SK-N-SH treated with all-trans-retinoic acid at 6 μM for 48 hours (cell line): ENCODE measurements around the gene EXOSC3.

Source experiments
- CSDC2 ChIP-seq: fragments of 250-450 bp; sonication (Bioruptor Pico); IDR thresholded peaks from 2 replicates; pipeline ENCODE4 v1.5.0; 2020; ENCODE audit warnings: mild to moderate bottlenecking, moderate library complexity
- ISL1 ChIP-seq: fragments of 250-450 bp; sonication (Bioruptor Pico); IDR thresholded peaks from 2 replicates; pipeline ENCODE4 v2.1.2; 2022; ENCODE audit warnings: mild to moderate bottlenecking, moderate library complexity
- RARB ChIP-seq: fragments of 250-450 bp; sonication (Bioruptor Pico); IDR thresholded peaks from 2 replicates; pipeline ENCODE4 v1.8.0; 2021; ENCODE audit warnings: mild to moderate bottlenecking, moderate library complexity
- ZFP3 ChIP-seq: fragments of 250-450 bp; sonication (Bioruptor Pico); IDR thresholded peaks from 2 replicates; pipeline ENCODE4 v1.5.0; 2020; ENCODE audit warnings: mild to moderate bottlenecking, moderate library complexity
- ZFP30 ChIP-seq: fragments of 450-650 bp; formaldehyde crosslinking; IDR thresholded peaks from 2 replicates; pipeline ENCODE4 v1.5.0; 2022; ENCODE audit warnings: mild to moderate bottlenecking, moderate library complexity
- TF ChIP-seq, protein P1 (sequence below): fragments of 250-450 bp; sonication (Bioruptor Pico); IDR thresholded peaks from 2 replicates; pipeline ENCODE4 v1.8.0; 2020; ENCODE audit warnings: mild to moderate bottlenecking, moderate library complexity, borderline replicate concordance
- TF ChIP-seq, protein P2 (sequence below): fragments of 250-450 bp; sonication (Bioruptor Pico); IDR thresholded peaks from 2 replicates; pipeline ENCODE4 v1.5.1; 2021; ENCODE audit warnings: mild to moderate bottlenecking, moderate library complexity

GRCh38 chr9:37747271-37747753, 37.6 kb downstream of the EXOSC3 start:
- TF ChIP-seq ZFP30 (CRISPR knock-in tag) (no peak), RARB (CRISPR knock-in tag) (no peak), ZFP3 (no peak), ISL1 (CRISPR knock-in tag) (no peak), CSDC2 (CRISPR knock-in tag) (no peak)
- TF ChIP-seq, protein P1, sequence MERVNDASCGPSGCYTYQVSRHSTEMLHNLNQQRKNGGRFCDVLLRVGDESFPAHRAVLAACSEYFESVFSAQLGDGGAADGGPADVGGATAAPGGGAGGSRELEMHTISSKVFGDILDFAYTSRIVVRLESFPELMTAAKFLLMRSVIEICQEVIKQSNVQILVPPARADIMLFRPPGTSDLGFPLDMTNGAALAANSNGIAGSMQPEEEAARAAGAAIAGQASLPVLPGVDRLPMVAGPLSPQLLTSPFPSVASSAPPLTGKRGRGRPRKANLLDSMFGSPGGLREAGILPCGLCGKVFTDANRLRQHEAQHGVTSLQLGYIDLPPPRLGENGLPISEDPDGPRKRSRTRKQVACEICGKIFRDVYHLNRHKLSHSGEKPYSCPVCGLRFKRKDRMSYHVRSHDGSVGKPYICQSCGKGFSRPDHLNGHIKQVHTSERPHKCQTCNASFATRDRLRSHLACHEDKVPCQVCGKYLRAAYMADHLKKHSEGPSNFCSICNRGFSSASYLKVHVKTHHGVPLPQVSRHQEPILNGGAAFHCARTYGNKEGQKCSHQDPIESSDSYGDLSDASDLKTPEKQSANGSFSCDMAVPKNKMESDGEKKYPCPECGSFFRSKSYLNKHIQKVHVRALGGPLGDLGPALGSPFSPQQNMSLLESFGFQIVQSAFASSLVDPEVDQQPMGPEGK = no peak
- TF ChIP-seq, protein P2, sequence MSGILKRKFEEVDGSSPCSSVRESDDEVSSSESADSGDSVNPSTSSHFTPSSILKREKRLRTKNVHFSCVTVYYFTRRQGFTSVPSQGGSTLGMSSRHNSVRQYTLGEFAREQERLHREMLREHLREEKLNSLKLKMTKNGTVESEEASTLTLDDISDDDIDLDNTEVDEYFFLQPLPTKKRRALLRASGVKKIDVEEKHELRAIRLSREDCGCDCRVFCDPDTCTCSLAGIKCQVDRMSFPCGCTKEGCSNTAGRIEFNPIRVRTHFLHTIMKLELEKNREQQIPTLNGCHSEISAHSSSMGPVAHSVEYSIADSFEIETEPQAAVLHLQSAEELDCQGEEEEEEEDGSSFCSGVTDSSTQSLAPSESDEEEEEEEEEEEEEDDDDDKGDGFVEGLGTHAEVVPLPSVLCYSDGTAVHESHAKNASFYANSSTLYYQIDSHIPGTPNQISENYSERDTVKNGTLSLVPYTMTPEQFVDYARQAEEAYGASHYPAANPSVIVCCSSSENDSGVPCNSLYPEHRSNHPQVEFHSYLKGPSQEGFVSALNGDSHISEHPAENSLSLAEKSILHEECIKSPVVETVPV (CRISPR knock-in tag) = no peak
